Measurements from ENCODE around the gene FAM50A. TPM values are rescaled to one million over a fixed set of nuclear protein-coding genes. Genes with fewer than 3 reads are reported as not detected.

The FAM50A gene
- total RNA-seq, 6 experiments from 2014 or later, result 77.3 to 103 (median 86.9) TPM

- no peak for TF ChIP-seq CTCF (IDR thresholded peaks at IDR 0.05)
- no peaks in the 10 kb centered on the region for H3K9me3 Mint-ChIP-seq
- H3K27ac Mint-ChIP-seq, result peak overlapping the region; percentile 21; the same call in 1 of the 2 replicates
- no peaks in the 10 kb centered on the region for H3K36me3 Mint-ChIP-seq (ENCODE audit: low read depth)
- DNase-seq, result no peak
- peaks cover 3% of the 10 kb centered on the region for H3K27me3 Mint-ChIP-seq (ENCODE audit: insufficient read depth)
- peak overlapping the region; percentile 87 for H3K4me3 Mint-ChIP-seq
- peaks cover 18% of the 10 kb centered on the region for H3K4me1 Mint-ChIP-seq (ENCODE audit: low read depth)
Measured at GRCh38 chrX:154429711-154430110, 14.2 kb upstream of the FAM50A start.

- no peak for TF ChIP-seq CTCF (IDR thresholded peaks at IDR 0.05)
- peak overlapping the region; percentile 4; the same call in 1 of the 2 replicates for H3K4me3 Mint-ChIP-seq
- DNase-seq, result no peak
- no peaks in the 10 kb centered on the region for H3K36me3 Mint-ChIP-seq (ENCODE audit: low read depth)
- no peak overlapping the region for H3K27ac Mint-ChIP-seq
- peaks cover 3% of the 10 kb centered on the region for H3K27me3 Mint-ChIP-seq (ENCODE audit: insufficient read depth)
- peaks cover 18% of the 10 kb centered on the region for H3K4me1 Mint-ChIP-seq (ENCODE audit: low read depth)
- no peaks in the 10 kb centered on the region for H3K9me3 Mint-ChIP-seq
Measured at GRCh38 chrX:154430479-154430878, 13.5 kb upstream of the FAM50A start.

- Mint-ChIP-seq H3K4me3 (peak overlapping the region; percentile 4; the same call in 1 of the 2 replicates), H3K27me3 (ENCODE audit: insufficient read depth) (peaks cover 3% of the 10 kb centered on the region), H3K36me3 (ENCODE audit: low read depth) (no peaks in the 10 kb centered on the region), H3K9me3 (no peaks in the 10 kb centered on the region), H3K27ac (no peak overlapping the region), H3K4me1 (ENCODE audit: low read depth) (peaks cover 18% of the 10 kb centered on the region)
- TF ChIP-seq CTCF (IDR thresholded peaks at IDR 0.05), result no peak
- DNase-seq, result no peak
Measured at GRCh38 chrX:154430916-154431315, 13.0 kb upstream of the FAM50A start.

GRCh38 chrX:154431341-154431740 lies 12.6 kb upstream of the FAM50A start:
- DNase-seq, result no peak
- H3K27me3 Mint-ChIP-seq (ENCODE audit: insufficient read depth), result peaks cover 3% of the 10 kb centered on the region
- H3K9me3 Mint-ChIP-seq, result no peaks in the 10 kb centered on the region
- H3K27ac Mint-ChIP-seq, result no peak overlapping the region
- no peak for TF ChIP-seq CTCF (IDR thresholded peaks at IDR 0.05)
- no peak overlapping the region for H3K4me3 Mint-ChIP-seq
- H3K4me1 Mint-ChIP-seq (ENCODE audit: low read depth), result peaks cover 21% of the 10 kb centered on the region
- H3K36me3 Mint-ChIP-seq (ENCODE audit: low read depth), result no peaks in the 10 kb centered on the region

GRCh38 chrX:154432210-154432609 lies 11.7 kb upstream of the FAM50A start:
- H3K27ac Mint-ChIP-seq, result no peak overlapping the region
- H3K27me3 Mint-ChIP-seq (ENCODE audit: insufficient read depth), result peaks cover 3% of the 10 kb centered on the region
- H3K4me1 Mint-ChIP-seq (ENCODE audit: low read depth), result peaks cover 23% of the 10 kb centered on the region
- no peaks in the 10 kb centered on the region for H3K9me3 Mint-ChIP-seq
- DNase-seq, result no peak
- no peak overlapping the region for H3K4me3 Mint-ChIP-seq
- H3K36me3 Mint-ChIP-seq (ENCODE audit: low read depth), result no peaks in the 10 kb centered on the region
- TF ChIP-seq CTCF (IDR thresholded peaks at IDR 0.05), result no peak

GRCh38 chrX:154433605-154434004 lies 10.3 kb upstream of the FAM50A start:
- H3K27ac Mint-ChIP-seq, result no peak overlapping the region
- H3K36me3 Mint-ChIP-seq (ENCODE audit: low read depth), result peaks cover 8% of the 10 kb centered on the region
- no peaks in the 10 kb centered on the region for H3K9me3 Mint-ChIP-seq
- peaks cover 3% of the 10 kb centered on the region for H3K27me3 Mint-ChIP-seq (ENCODE audit: insufficient read depth)
- TF ChIP-seq CTCF (IDR thresholded peaks at IDR 0.05), result no peak
- peaks cover 25% of the 10 kb centered on the region for H3K4me1 Mint-ChIP-seq (ENCODE audit: low read depth)
- no peak for DNase-seq
- no peak overlapping the region for H3K4me3 Mint-ChIP-seq

All from HFFc6 (cell line).